Inferior parietal cortex (tissue), 1 donor: ENCODE results near the gene TINCR.

ENCODE experiments used
- DNase-seq: peaks from one replicate; pipeline ENCODE4 v3.0.0-alpha.2; 2016; ENCODE audit errors: extremely low spot score

Gene TINCR

GRCh38 chr19:5512715-5513114 lies 55.0 kb downstream of the TINCR start:
- no peak for DNase-seq
